Measurements from ENCODE around the gene UNC119. TPM values are rescaled to one million over a fixed set of nuclear protein-coding genes. Genes with fewer than 3 reads are reported as not detected.

Gene UNC119
- total and polyA plus RNA-seq, 2 of the 13 experiments (the other 11 are each of a cell fraction or from before 2014, with no cell fraction given): 10.4 to 63.1 TPM

DNA sequence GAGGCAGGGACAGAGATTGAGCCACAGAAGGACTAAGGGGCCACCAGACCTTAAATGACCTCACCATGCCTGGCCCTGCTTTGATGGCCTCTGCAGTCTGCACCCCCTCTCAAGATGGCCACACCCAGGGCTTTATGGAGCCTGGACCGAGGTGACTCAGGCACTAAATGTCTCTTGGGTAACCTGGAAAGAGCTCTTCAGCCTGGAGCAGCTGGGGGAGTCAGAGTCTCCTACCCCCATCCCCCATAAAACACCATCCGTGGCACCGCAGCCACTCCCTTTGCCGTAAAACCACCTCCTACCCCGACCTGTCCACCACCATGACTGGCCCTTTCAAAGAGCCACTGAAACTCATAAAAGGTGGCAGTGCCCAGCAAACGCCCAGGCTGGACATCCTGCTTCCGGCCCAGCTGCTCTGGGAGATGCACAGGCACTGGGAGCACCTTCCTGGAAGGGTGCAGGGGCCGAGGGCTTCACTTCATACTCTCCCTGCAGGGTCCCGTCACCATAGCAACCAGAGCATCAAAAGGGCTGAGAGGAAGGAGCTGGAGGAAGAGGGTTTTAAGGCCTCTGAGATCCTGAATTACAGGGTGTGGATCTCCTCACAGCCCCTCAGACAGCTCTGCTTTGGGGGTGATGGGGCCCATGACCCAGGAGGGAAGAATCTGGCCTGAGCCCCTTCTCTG, 24.0 kb downstream of the UNC119 start:
- H3K36me3 ChIP-seq (replicated peaks in 1 of 2; ENCODE audit: control insufficient read depth in 1 of 2, insufficient read depth in 2 of 2, low read length in 2 of 2): no peaks in the 10 kb centered on the region
- in situ Hi-C loops (cut with HindIII; ENCODE audit: extremely low pct_ligation_motif_present, low pct_unique_long_range_greater_than_20kb): no loop called here
- no peak for DNase-seq (ENCODE audit: low spot score)
- peaks cover 9 to 39% of the 10 kb centered on the region in 2 experiments; a peak in 4 of 5 replicates for H3K27me3 ChIP-seq (ENCODE audit: control insufficient read depth in 1 of 2, insufficient read depth in 2 of 2, low read length in 2 of 2)
- FAIRE-seq: no peak
- H2AFZ ChIP-seq (ENCODE audit: low read length): no peak overlapping the region
- WGBS (ENCODE audit: low lambda C conversion rate): 37% methylated on average over 9 of the region's 9 CpGs
- CTCF ChIA-PET (ENCODE audit: low intra/inter-chr PET ratio, low total read pairs): no interaction called here
- BruUV-seq (replicated peaks): no TSS peak
- POLR2A ChIA-PET: no interaction called here
- H3K4me1 ChIP-seq (ENCODE audit: insufficient read depth, low read length): peaks cover 37% of the 10 kb centered on the region
- ATAC-seq: no peak
- H3K9me3 ChIP-seq (ENCODE audit: low read length): no peaks in the 10 kb centered on the region
- H3K27ac ChIP-seq (ENCODE audit: extremely low read length, insufficient read depth, low read length): no peak overlapping the region
- H3K4me2 ChIP-seq (ENCODE audit: low read depth, low read length): no peak overlapping the region
- no peak overlapping the region for H3K4me3 ChIP-seq (replicated peaks in 1 of 3; ENCODE audit: insufficient read depth in 1 of 3, low read depth in 2 of 3, low read length in 3 of 3)
- H3K9ac ChIP-seq (ENCODE audit: insufficient read depth, low read depth, low read length): no peak overlapping the region
- H4K20me1 ChIP-seq (ENCODE audit: insufficient read depth, low read length): no peaks in the 10 kb centered on the region
- no peak for TF ChIP-seq ZNF496 (CRISPR knock-in tag; IDR thresholded peaks at IDR 0.05; ENCODE audit: insufficient replicate concordance)
- 0 out of 2 replicates have a peak, but pooled peaks have one; percentile 22 for TF ChIP-seq RFX1 (IDR thresholded peaks at IDR 0.05)
- no peaks in the 10 kb centered on the region for H3K79me2 ChIP-seq (ENCODE audit: insufficient read depth, low read length)
- intact Hi-C loops (cut with micrococcal nuclease; ENCODE audit: unreplicated experiment): loop anchor here (5.0 kb wide), 1 partner anchor 739 kb away; no protein-coding TSS in a partner anchor

DNA sequence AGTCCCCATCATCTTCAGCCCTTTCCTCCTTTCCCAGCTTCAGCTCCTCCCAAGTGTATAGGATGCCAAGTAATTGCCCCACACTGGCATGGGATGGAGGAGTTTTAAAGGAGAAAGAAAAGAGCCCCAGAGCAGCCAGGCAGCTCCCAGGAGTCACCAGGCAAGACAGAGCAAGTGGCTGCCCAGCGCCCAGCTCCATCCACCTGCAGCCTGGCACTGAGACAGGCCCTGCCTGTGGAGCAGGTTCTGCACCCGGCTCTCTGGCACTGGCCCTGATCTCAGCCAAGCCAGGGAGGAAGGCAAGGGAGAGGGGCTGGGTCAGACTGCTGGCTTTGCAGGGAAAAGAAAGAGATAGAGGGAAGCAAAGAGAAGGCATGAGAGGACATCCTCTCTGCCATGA, 24.6 kb downstream of the UNC119 start:
- in situ Hi-C loops (cut with HindIII; ENCODE audit: extremely low pct_ligation_motif_present, low pct_unique_long_range_greater_than_20kb) (no loop called here), intact Hi-C loops (cut with micrococcal nuclease; ENCODE audit: unreplicated experiment) (loop anchor here (5.0 kb wide), 1 partner anchor 739 kb away; no protein-coding TSS in a partner anchor)
- 45% methylated on average over 2 of the region's 2 CpGs for WGBS (ENCODE audit: low lambda C conversion rate)
- Histone ChIP-seq H3K27ac (ENCODE audit: extremely low read length, insufficient read depth, low read length) (no peak overlapping the region), H3K79me2 (ENCODE audit: insufficient read depth, low read length) (no peaks in the 10 kb centered on the region), H3K4me2 (ENCODE audit: low read depth, low read length) (no peak overlapping the region), H3K9me3 (ENCODE audit: low read length) (no peaks in the 10 kb centered on the region), H3K4me3 (replicated peaks in 1 of 3; ENCODE audit: insufficient read depth in 1 of 3, low read depth in 2 of 3, low read length in 3 of 3) (no peak overlapping the region), H4K20me1 (ENCODE audit: insufficient read depth, low read length) (no peaks in the 10 kb centered on the region), H3K36me3 (replicated peaks in 1 of 2; ENCODE audit: control insufficient read depth in 1 of 2, insufficient read depth in 2 of 2, low read length in 2 of 2) (no peaks in the 10 kb centered on the region), H3K27me3 (ENCODE audit: control insufficient read depth in 1 of 2, insufficient read depth in 2 of 2, low read length in 2 of 2) (peaks cover 9 to 39% of the 10 kb centered on the region in 2 experiments; a peak in 4 of 5 replicates), H3K4me1 (ENCODE audit: insufficient read depth, low read length) (peaks cover 37% of the 10 kb centered on the region), H2AFZ (ENCODE audit: low read length) (no peak overlapping the region), H3K9ac (ENCODE audit: insufficient read depth, low read depth, low read length) (no peak overlapping the region)
- no TSS peak for BruUV-seq (replicated peaks)
- ChIA-PET CTCF (ENCODE audit: low intra/inter-chr PET ratio, low total read pairs) (no interaction called here), POLR2A (no interaction called here)
- no peak for DNase-seq (ENCODE audit: low spot score)
- FAIRE-seq: no peak
- TF ChIP-seq NR2F1 (CRISPR knock-in tag; IDR thresholded peaks at IDR 0.05) (no peak), PHF20 (CRISPR knock-in tag; IDR thresholded peaks at IDR 0.05) (no peak), ZBTB3 (CRISPR knock-in tag; IDR thresholded peaks at IDR 0.05; ENCODE audit: borderline replicate concordance, low read depth) (no peak), HNRNPL (IDR thresholded peaks at IDR 0.05; ENCODE audit: low read depth, low read length) (no peak), XBP1 (CRISPR knock-in tag; IDR thresholded peaks at IDR 0.05) (no peak), SNAPC2 (CRISPR knock-in tag; IDR thresholded peaks at IDR 0.05) (no peak)
- no peak for ATAC-seq
